ENCODE results near the gene PTGES.
A peak's percentile ranks its signal among the peaks of the same experiment; 100 is the strongest.
"Not testable (repeated sequence)": the region's sequence is repeated elsewhere in the genome, so short reads cannot be mapped to it uniquely, and the experiment has no call there.

The PTGES gene

GRCh38 chr9:129752900-129753729, at the start of gene PTGES:
TSS of gene PTGES (minus strand) at chr9:129753042. CDS start at chr9:129753012, 30 bp downstream.
- DNase-seq: no peak

GRCh38 chr9:129801504-129801903, 48.7 kb upstream of the PTGES start:
- no peak for DNase-seq

GRCh38 chr9:129798973-129799372, 46.1 kb upstream of the PTGES start:
- DNase-seq: no peak

- DNase-seq: not testable (repeated sequence)
Observed at GRCh38 chr9:129796029-129796428, 43.2 kb upstream of the PTGES start.

GRCh38 chr9:129794549-129794948, 41.7 kb upstream of the PTGES start:
- DNase-seq: no peak

GRCh38 chr9:129786481-129786880, 33.6 kb upstream of the PTGES start:
- DNase-seq: no peak

- no peak for DNase-seq
Observed at GRCh38 chr9:129785866-129786265, 33.0 kb upstream of the PTGES start.

- DNase-seq: not testable (repeated sequence)
Observed at GRCh38 chr9:129784970-129785369, 32.1 kb upstream of the PTGES start.

- DNase-seq: peak; percentile 52
Observed at GRCh38 chr9:129783516-129784361, 30.9 kb upstream of the PTGES start.

GRCh38 chr9:129781981-129782380, 29.1 kb upstream of the PTGES start:
- DNase-seq: no peak

GRCh38 chr9:129781131-129781530, 28.3 kb upstream of the PTGES start:
- no peak for DNase-seq

GRCh38 chr9:129779560-129780190, 26.8 kb upstream of the PTGES start:
- DNase-seq: no peak

GRCh38 chr9:129778469-129778868, 25.6 kb upstream of the PTGES start:
- DNase-seq: no peak

GRCh38 chr9:129777769-129778130, 24.9 kb upstream of the PTGES start:
- no peak for DNase-seq

GRCh38 chr9:129776938-129777768, 24.3 kb upstream of the PTGES start:
- peak; percentile 68 for DNase-seq

GRCh38 chr9:129776566-129776937, 23.7 kb upstream of the PTGES start:
- no peak for DNase-seq

GRCh38 chr9:129776096-129776495, 23.3 kb upstream of the PTGES start:
- not testable (repeated sequence) for DNase-seq

- no peak for DNase-seq
Observed at GRCh38 chr9:129775448-129775798, 22.6 kb upstream of the PTGES start.

- DNase-seq: peak; percentile 68
Observed at GRCh38 chr9:129774791-129775447, 22.1 kb upstream of the PTGES start.

- DNase-seq: no peak
Observed at GRCh38 chr9:129773262-129774048, 20.6 kb upstream of the PTGES start.

GRCh38 chr9:129770741-129771140, 17.9 kb upstream of the PTGES start:
- no peak for DNase-seq

Measured in DMS153 (cell line).